Measurements from ENCODE around the gene ADAMTS12. TPM values are rescaled to one million over a fixed set of nuclear protein-coding genes. Genes with fewer than 3 reads are reported as not detected.

The ADAMTS12 gene, protein sequence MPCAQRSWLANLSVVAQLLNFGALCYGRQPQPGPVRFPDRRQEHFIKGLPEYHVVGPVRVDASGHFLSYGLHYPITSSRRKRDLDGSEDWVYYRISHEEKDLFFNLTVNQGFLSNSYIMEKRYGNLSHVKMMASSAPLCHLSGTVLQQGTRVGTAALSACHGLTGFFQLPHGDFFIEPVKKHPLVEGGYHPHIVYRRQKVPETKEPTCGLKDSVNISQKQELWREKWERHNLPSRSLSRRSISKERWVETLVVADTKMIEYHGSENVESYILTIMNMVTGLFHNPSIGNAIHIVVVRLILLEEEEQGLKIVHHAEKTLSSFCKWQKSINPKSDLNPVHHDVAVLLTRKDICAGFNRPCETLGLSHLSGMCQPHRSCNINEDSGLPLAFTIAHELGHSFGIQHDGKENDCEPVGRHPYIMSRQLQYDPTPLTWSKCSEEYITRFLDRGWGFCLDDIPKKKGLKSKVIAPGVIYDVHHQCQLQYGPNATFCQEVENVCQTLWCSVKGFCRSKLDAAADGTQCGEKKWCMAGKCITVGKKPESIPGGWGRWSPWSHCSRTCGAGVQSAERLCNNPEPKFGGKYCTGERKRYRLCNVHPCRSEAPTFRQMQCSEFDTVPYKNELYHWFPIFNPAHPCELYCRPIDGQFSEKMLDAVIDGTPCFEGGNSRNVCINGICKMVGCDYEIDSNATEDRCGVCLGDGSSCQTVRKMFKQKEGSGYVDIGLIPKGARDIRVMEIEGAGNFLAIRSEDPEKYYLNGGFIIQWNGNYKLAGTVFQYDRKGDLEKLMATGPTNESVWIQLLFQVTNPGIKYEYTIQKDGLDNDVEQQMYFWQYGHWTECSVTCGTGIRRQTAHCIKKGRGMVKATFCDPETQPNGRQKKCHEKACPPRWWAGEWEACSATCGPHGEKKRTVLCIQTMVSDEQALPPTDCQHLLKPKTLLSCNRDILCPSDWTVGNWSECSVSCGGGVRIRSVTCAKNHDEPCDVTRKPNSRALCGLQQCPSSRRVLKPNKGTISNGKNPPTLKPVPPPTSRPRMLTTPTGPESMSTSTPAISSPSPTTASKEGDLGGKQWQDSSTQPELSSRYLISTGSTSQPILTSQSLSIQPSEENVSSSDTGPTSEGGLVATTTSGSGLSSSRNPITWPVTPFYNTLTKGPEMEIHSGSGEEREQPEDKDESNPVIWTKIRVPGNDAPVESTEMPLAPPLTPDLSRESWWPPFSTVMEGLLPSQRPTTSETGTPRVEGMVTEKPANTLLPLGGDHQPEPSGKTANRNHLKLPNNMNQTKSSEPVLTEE (N-terminal part only)
- 0.92 and 1.6 TPM in 2 replicates for total RNA-seq (2014; rRNA removed; shearing (Covaris generic))
- polyA plus RNA-seq (2014; cell fraction: nucleus; rRNA removed), result 1.7 and 2.4 TPM in 2 replicates

DNA sequence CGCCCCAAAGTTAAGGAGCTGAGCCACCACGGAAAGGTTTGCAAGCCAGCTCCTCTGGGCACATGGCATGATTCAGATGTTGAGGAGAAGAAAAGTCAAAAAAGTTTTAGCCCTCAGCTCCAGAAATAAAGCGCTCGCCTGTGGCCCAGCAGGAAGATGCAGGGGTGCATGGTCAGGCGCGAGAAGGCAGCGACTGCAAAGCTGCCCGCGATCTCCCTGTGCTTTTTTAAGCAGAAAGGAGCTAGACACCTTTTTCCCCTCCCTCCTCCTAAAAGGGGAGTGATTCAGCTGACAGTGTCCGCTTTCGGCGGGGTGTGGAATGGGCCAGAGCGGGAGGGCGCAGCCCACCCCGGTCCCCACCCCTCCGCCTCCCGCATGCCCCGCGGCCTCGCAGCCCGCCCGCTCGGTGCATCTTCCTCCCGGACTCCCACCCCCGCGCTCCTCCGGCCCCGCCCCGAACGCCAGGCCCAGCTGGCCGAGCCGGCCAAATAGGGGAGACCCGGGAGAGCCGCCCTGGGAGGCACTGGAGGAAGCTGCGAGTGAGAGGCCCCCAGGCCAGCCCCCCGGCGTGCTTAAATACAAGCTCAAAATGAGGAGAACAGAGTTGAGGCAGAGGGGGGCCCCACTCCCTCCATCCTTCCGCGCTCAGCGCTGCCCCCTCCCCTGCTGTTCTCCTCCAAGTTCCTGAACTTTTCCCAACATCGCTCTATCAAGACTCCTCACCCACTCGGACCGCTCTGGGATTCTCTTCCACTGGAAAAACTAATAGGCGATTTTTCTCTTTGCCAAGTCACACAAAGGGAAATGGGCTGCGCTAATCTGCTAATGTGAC is at the start of gene ADAMTS12:
Gene ADAMTS12 (minus strand): TSS at position 203 of the 832 bp plus-strand sequence. CDS start 134 bp downstream, at position 69.
- DNase-seq (ENCODE audit: extremely low read depth, low read depth), result no peak

DNA sequence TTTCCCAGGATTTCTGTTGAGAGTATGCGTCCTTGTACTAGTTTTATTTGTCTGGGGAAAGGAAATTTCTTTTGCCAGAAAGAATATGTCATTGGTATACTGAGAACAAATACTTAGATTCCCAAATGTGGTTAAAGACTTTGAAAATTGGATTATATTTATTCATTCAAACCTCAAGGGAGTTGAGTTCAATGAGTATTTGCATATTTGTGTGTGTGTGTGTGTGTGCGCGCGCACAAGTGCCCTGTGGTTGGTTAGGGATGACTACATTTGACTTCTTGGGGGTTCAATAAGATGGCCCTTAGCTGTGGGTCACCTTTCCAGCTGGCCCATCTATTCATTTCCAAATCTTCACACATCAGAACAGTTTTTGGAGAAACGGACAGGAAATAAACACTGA is 49.3 kb upstream of the ADAMTS12 start:
- no peak for DNase-seq (ENCODE audit: extremely low read depth, low read depth)

DNA sequence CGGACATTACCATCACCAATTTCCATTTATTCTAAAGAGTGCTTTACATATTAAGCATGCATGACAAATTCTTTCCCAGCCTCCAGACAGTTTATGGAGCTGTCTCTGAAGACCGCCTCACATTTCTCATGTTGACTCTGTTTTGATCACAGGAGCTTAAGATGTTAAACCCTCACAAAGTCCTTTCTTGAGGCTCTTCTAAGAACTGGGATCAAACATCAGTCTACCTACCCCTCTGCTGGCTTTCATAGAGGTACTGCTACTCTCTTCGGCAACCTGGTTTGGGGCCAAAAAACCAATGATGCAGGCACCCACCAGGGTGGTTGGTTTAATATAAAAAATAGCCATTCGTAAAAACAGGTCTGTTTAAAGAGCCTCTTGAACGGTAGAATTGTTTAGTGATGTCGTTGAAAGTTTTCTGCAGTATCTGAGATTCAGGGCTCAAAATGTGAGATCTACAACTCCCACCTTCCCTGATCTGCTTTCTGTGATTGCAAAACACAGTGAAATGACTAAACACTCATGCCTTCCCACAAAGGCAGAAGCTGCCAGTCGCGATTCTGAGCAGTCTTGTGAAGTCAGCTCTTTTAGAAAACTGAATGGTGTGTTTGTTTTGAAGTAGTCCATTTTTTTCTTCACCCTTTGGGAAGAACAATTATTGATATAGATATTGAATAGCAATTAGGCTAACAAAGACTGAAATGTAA is 47.9 kb upstream of the ADAMTS12 start:
- no peak for DNase-seq (ENCODE audit: extremely low read depth, low read depth)

DNA sequence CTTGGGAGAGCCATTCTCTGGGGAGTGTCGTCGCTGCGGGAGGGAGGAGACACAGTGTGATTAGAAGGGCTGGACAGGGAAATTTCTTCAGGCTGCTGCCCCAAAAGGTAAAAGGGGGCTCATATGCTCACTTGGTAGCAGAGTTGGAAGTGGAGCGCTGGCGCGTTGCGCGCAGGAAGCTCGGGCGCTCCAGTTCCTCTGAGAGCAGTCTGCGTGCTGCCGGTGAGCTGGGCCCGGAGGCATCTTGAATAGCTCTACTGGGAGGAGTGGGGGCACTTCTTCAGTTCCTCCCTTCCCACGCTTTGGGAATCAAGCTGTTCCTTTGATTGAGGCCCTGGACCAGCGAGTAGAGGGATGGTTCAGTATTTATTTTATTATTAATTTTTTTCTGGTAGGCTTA is 47.1 kb upstream of the ADAMTS12 start:
- DNase-seq (ENCODE audit: extremely low read depth, low read depth), result no peak

DNA sequence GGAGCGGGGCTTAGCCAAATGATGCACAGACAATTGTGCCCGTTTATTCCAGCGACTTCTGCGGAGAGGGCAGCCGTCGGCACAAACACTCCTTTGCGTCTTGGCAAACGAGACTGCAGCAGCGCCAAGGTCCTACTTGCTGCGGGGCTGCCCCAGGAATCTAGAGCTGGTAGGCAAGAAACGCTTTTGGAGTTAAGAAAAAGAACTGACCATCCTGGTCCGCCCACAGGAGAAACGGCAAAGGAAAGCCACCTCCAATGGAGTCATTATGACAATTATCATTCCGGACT is 46.7 kb upstream of the ADAMTS12 start:
- DNase-seq (ENCODE audit: extremely low read depth, low read depth), result no peak

DNA sequence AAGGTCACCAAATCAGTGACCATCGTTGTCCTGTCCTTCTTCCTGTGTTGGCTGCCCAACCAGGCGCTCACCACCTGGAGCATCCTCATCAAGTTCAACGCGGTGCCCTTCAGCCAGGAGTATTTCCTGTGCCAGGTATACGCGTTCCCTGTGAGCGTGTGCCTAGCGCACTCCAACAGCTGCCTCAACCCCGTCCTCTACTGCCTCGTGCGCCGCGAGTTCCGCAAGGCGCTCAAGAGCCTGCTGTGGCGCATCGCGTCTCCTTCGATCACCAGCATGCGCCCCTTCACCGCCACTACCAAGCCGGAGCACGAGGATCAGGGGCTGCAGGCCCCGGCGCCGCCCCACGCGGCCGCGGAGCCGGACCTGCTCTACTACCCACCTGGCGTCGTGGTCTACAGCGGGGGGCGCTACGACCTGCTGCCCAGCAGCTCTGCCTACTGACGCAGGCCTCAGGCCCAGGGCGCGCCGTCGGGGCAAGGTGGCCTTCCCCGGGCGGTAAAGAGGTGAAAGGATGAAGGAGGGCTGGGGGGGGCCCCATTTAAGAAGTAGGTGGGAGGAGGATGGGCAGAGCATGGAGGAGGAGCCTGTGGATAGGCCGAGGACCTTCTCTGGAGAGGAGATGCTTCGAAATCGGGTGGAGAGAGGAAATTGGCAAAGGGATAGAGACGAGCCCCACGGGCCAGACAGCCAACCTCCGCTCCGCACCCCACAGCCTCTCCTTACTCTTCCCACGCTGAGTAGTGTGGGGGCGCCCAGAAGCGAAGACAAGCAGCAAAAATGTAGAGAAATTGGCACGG is 46.1 kb upstream of the ADAMTS12 start:
- DNase-seq (ENCODE audit: extremely low read depth, low read depth), result no peak

DNA sequence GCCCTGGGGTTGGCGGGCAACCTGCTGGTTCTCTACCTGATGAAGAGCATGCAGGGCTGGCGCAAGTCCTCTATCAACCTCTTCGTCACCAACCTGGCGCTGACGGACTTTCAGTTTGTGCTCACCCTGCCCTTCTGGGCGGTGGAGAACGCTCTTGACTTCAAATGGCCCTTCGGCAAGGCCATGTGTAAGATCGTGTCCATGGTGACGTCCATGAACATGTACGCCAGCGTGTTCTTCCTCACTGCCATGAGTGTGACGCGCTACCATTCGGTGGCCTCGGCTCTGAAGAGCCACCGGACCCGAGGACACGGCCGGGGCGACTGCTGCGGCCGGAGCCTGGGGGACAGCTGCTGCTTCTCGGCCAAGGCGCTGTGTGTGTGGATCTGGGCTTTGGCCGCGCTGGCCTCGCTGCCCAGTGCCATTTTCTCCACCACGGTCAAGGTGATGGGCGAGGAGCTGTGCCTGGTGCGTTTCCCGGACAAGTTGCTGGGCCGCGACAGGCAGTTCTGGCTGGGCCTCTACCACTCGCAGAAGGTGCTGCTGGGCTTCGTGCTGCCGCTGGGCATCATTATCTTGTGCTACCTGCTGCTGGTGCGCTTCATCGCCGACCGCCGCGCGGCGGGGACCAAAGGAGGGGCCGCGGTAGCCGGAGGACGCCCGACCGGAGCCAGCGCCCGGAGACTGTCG is 45.4 kb upstream of the ADAMTS12 start:
- no peak for DNase-seq (ENCODE audit: extremely low read depth, low read depth)

DNA sequence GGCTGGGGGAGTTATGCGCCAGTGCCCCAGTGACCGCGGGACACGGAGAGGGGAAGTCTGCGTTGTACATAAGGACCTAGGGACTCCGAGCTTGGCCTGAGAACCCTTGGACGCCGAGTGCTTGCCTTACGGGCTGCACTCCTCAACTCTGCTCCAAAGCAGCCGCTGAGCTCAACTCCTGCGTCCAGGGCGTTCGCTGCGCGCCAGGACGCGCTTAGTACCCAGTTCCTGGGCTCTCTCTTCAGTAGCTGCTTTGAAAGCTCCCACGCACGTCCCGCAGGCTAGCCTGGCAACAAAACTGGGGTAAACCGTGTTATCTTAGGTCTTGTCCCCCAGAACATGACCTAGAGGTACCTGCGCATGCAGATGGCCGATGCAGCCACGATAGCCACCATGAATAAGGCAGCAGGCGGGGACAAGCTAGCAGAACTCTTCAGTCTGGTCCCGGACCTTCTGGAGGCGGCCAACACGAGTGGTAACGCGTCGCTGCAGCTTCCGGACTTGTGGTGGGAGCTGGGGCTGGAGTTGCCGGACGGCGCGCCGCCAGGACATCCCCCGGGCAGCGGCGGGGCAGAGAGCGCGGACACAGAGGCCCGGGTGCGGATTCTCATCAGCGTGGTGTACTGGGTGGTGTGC is 44.7 kb upstream of the ADAMTS12 start, which contains the start of gene RXFP3:
Gene RXFP3 (plus strand): TSS at position 6 of the 636 bp plus-strand sequence. CDS start 355 bp downstream, at position 361.
- no peak for DNase-seq (ENCODE audit: extremely low read depth, low read depth)

DNA sequence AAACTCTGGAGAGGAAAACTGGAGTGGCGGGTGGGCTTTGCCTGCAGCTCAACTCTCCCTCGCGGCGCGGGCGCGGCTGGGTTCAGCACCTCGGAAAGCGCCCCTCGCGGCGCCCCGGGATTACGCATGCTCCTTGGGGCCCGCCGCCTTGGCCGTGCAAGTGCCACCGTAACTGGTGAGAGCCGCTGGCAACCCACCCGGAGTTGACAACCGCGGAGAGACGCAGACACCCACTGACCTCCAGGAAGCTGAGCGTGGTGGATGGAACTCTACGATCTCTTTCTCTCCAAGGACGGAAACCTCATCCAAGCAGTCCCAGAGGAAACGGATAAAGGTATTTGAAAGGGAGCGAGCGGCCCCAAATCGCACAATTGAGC is 44.2 kb upstream of the ADAMTS12 start:
- peak; percentile 7 for DNase-seq (ENCODE audit: extremely low read depth, low read depth)

DNA sequence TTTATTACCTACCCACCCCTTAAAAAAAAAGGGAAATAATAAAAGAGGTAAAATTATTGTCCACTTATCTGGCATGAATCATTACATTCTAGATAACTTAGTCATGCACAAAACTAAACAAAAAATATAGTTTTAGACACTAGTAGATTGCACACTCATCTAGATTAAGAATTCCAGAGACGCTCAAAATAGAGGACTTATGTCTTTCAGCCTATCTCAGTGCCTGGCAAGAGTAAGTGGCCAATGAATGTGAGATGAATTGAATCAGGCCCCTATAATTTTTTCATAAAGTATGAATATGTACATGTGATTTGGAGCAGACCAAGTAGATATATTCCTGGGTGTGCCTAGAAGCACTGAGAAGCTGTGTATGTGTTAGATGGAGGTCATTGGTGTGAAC is 42.4 kb upstream of the ADAMTS12 start:
- no peak for DNase-seq (ENCODE audit: extremely low read depth, low read depth)

DNA sequence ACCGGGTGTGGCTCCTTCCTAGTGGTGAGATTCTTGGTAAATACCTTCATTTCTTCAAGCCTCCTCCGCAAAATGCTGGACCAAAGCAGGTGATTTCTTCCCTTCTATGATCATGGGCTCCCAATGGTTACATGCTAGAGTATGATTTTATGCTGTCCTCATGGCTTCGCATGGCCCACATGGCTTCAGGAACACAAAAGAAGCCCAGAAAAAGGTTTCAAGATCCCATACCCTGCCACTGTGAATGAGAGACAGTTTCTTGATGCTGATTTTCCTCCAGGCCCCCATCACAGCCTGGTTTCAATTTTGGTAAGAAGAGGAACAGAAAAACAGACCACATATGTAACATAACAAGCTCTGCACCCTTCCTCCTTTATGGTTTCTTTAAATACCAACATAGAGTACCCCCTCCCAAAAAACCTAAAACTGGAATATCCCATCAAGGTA is 42.0 kb upstream of the ADAMTS12 start:
- no peak for DNase-seq (ENCODE audit: extremely low read depth, low read depth)

DNA sequence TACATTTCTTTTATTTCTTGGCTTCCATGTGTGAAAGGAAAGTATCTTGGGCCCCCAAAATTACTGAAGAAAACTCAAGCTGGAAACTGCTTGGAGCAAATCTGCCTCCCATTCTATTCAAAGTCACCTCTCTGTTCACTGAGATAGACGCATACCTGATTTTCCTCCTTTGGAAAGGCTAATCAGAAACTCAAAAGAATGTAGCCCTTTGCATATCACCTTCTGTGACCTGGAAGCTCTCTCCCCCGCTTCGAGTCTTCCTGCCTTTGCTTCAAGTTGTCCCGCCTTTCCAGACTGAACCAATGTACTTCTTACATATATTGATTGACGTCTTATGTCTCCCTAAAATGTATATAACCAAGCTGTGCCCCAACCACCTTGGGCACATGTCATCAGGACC is 39.3 kb upstream of the ADAMTS12 start:
- no peak for DNase-seq (ENCODE audit: extremely low read depth, low read depth)

DNA sequence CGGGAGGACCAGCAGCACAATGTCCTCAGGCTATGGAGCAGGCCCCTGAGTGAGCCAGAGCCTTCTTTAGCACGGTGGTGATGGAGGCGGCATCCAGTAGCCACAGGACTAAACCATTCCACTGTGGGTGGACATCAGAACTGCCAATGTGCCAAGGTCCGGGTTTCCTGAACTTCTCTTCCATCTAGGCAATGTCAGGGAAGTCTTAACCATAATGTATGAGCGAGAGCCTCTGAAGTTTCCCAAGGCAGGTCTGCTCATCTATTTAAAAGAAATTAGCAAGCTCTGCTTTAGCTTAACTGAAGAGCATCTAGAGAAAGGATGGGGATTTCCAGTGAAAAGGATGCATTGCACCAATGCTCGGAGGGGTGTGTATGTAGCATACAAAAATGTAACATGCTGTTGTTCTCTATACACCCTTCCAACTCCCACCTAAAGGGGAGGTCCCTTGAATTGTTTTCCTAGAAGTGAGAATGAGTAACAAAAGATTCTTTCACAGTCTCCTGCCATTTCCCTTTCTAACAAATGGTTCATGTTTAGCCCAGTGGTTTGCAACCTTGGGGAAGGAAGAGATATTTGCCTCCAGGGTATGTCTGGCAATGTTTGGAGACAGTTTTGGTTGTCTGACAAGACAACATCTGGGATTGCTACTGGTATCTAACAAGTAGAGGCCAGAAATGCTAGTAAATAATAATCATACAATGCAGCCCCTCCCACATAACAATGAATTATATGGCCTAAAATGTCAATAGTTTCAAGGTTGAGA is 38.3 kb upstream of the ADAMTS12 start:
- no peak for DNase-seq (ENCODE audit: extremely low read depth, low read depth)

DNA sequence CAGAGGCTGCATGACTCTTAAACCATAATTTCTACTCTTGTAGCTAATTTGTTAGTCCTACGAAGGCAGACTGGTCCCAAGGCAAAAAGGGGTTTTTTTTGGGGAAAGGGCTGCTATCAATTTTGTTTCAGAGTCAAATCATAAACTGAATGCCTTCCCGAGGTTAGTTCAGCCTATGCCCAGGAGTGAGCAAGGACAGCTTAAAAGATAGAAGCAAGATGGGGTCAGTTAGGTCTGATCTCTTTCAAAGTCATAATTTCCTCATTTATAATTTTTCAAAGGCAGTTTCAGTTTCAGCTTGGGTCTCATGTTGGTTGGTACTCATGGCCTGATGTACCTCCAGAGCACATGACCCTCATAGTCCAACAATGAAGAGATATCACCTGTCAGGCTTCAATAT is 36.5 kb upstream of the ADAMTS12 start:
- no peak for DNase-seq (ENCODE audit: extremely low read depth, low read depth)

DNA sequence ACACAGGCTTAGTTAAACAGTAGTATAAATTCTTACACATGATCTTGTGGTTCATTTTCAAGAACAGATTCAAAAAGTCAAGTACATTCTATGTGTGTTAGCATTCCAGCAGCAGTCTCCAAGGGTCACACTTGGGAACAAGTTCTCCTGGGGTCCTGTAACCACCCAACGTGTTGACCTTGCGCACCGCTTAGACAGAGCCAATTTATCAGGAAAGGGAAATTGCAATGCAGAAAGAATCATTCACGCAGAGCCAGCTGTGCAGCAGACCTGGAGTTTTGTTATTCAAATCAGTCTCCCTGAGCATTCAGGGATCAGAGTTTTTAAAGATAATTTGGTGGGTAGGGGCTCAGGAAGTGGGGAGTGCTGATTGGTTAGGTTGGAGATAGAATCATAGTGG is 35.9 kb upstream of the ADAMTS12 start:
- DNase-seq (ENCODE audit: extremely low read depth, low read depth), result no peak

DNA sequence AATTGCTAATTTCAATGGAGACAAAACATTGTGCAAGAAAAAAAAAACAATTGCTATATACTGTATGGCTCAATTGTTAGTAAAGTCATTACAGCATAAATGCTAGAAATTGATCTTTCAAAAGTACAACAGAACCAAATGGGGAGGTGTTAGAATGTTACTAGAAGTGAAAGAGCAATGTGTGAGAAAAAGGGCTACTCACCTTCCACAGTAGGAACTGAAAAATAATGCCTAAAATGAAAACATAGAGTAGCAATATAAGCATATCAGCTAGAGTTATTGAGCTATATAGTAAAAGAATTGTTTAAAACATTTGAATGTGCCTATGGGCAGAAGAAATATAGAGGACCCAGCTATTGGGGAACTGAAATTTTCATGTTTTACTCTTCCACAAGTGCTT is 33.5 kb upstream of the ADAMTS12 start:
- no peak for DNase-seq (ENCODE audit: extremely low read depth, low read depth)

DNA sequence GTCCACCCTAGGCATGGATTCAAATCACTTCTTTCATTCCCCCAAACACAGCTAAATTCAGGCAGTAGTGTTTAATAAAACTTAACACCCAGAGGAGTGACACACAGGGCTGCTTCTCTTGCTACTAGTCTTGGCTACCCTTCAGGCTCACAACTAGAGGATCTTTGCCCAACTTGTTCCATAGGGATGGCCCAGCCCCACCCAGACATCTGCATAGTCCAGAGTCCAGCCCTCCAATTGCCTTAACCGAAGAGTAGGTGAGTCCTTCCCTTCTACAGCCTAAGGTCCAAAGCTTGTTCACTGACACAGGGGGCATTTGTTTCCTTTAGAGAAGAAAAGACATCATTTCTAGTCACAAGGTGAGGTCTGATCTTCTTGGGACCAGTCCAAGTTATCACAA is 29.2 kb upstream of the ADAMTS12 start:
- no peak for DNase-seq (ENCODE audit: extremely low read depth, low read depth)

Measured in NCI-H460 (cell line).